ENCODE results near the gene CPB2.

Gene CPB2

DNA sequence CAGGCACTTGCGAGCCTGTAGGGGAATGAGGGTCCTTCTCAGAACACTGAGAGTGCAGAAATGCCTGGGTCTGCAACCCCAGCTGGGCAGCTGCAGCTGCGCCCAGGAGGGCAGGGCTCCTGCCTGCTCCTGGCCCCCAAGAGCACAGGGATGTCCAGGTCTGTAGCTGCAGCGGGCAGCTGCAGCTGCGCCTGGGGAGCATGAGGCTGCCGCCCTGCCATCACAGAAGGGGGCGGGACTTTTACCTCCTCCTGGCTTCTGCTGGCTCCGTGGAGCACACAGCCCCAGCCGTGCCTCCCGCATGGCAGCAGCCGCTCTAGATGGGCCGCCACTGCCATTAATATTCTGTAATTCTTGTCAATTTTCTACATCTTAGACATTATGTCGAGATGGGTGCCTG lies 17.8 kb downstream of the CPB2 start:
- H3K79me2 ChIP-seq (ENCODE audit: control insufficient read depth, low read length), result no peaks in the 10 kb centered on the region
- no peak overlapping the region for H3K4me3 ChIP-seq (ENCODE audit: low read length)
- H3F3A ChIP-seq (ENCODE audit: control insufficient read depth, insufficient read depth), result no peaks in the 10 kb centered on the region
- no peaks in the 10 kb centered on the region for H3K9me2 ChIP-seq (replicated peaks; ENCODE audit: control insufficient read depth, low read length)
- no peaks in the 10 kb centered on the region for H3K36me3 ChIP-seq (ENCODE audit: control insufficient read depth, low read length)
- H3K4me1 ChIP-seq (ENCODE audit: control insufficient read depth, low read length), result no peaks in the 10 kb centered on the region
- H3K27me3 ChIP-seq (ENCODE audit: control insufficient read depth, low read length), result 0 out of 2 replicates have a peak, but pooled peaks cover 4% of the 10 kb centered on the region
- no peaks in the 10 kb centered on the region for H4K20me1 ChIP-seq (ENCODE audit: control insufficient read depth, insufficient read depth, low read depth, low read length)
- H3K4me2 ChIP-seq (ENCODE audit: low read length), result no peak overlapping the region
- no peaks in the 10 kb centered on the region for H3K9me3 ChIP-seq (ENCODE audit: control insufficient read depth, insufficient read depth, low read length)
- TF ChIP-seq, protein P1, sequence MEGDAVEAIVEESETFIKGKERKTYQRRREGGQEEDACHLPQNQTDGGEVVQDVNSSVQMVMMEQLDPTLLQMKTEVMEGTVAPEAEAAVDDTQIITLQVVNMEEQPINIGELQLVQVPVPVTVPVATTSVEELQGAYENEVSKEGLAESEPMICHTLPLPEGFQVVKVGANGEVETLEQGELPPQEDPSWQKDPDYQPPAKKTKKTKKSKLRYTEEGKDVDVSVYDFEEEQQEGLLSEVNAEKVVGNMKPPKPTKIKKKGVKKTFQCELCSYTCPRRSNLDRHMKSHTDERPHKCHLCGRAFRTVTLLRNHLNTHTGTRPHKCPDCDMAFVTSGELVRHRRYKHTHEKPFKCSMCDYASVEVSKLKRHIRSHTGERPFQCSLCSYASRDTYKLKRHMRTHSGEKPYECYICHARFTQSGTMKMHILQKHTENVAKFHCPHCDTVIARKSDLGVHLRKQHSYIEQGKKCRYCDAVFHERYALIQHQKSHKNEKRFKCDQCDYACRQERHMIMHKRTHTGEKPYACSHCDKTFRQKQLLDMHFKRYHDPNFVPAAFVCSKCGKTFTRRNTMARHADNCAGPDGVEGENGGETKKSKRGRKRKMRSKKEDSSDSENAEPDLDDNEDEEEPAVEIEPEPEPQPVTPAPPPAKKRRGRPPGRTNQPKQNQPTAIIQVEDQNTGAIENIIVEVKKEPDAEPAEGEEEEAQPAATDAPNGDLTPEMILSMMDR (IDR thresholded peaks at IDR 0.05; ENCODE audit: low read depth, low read length, poor library complexity, severe bottlenecking), result no peak
- TF ChIP-seq EZH2phosphoT487 (IDR thresholded peaks at IDR 0.05; ENCODE audit: borderline replicate concordance, low read length), result no peak
- H3K27ac ChIP-seq (ENCODE audit: low read depth, low read length), result no peak overlapping the region

DNA sequence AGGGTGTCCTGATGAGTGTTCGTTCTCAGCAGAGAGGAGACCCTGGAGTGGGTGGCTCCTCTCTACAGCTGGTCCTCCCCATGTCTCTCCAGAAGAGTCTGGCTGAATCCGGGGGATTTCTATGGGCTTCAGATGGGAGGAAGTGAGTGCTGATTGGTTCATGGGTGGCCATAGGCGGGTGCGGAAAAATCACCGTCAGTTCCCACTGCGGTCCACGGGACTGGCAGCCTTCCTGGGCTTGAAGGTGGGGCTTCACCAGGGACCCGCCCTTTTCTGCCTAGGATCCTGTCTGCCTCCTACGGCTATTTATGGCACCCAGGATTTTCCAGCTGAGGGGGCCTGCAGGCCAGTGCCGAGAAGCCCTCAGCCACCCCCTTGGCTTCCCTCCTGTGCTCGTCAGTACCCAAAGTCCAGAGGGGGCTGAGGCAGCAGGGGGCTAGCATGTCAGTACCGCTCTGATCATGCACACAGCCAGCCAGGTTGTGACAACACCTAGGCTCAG lies 18.4 kb downstream of the CPB2 start:
- H3K79me2 ChIP-seq (ENCODE audit: control insufficient read depth, low read length), result no peaks in the 10 kb centered on the region
- no peak overlapping the region for H3K27ac ChIP-seq (ENCODE audit: low read depth, low read length)
- no peaks in the 10 kb centered on the region for H3K9me2 ChIP-seq (replicated peaks; ENCODE audit: control insufficient read depth, low read length)
- no peaks in the 10 kb centered on the region for H3F3A ChIP-seq (ENCODE audit: control insufficient read depth, insufficient read depth)
- no peaks in the 10 kb centered on the region for H3K9me3 ChIP-seq (ENCODE audit: control insufficient read depth, insufficient read depth, low read length)
- TF ChIP-seq EZH2phosphoT487 (IDR thresholded peaks at IDR 0.05; ENCODE audit: borderline replicate concordance, low read length), result no peak
- TF ChIP-seq, protein P1 (IDR thresholded peaks at IDR 0.05; ENCODE audit: low read depth, low read length, poor library complexity, severe bottlenecking), result no peak
- H3K4me1 ChIP-seq (ENCODE audit: control insufficient read depth, low read length), result no peaks in the 10 kb centered on the region
- H3K27me3 ChIP-seq (ENCODE audit: control insufficient read depth, low read length), result 0 out of 2 replicates have a peak, but pooled peaks cover 4% of the 10 kb centered on the region
- no peaks in the 10 kb centered on the region for H4K20me1 ChIP-seq (ENCODE audit: control insufficient read depth, insufficient read depth, low read depth, low read length)
- H3K4me2 ChIP-seq (ENCODE audit: low read length), result no peak overlapping the region
- no peak overlapping the region for H3K4me3 ChIP-seq (ENCODE audit: low read length)
- H3K36me3 ChIP-seq (ENCODE audit: control insufficient read depth, low read length), result no peaks in the 10 kb centered on the region

DNA sequence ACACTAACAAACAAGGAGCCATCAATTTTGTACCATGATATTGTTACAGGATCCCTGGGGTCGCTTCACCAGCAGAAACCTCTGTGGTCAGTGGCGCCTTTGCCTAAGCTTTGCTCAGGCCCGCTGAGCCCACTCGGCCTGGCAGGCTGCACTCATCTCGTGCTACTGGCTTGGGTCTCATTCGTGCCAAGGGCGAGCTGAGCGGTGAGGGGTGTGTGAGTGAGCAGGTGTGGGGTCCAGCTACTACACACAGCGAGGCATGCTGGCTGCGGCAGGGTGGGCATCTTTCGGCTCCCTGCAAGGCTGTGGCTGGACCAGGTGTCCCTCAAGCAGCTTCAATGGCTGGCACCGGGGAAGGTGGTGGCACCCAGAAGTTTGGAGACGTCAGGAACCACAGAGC lies 19.1 kb downstream of the CPB2 start:
- Histone ChIP-seq H3K4me1 (ENCODE audit: control insufficient read depth, low read length) (no peaks in the 10 kb centered on the region), H3K27me3 (ENCODE audit: control insufficient read depth, low read length) (0 out of 2 replicates have a peak, but pooled peaks cover 4% of the 10 kb centered on the region), H3F3A (ENCODE audit: control insufficient read depth, insufficient read depth) (no peaks in the 10 kb centered on the region), H3K9me2 (replicated peaks; ENCODE audit: control insufficient read depth, low read length) (no peaks in the 10 kb centered on the region), H3K4me2 (ENCODE audit: low read length) (no peak overlapping the region), H3K9me3 (ENCODE audit: control insufficient read depth, insufficient read depth, low read length) (no peaks in the 10 kb centered on the region), H3K79me2 (ENCODE audit: control insufficient read depth, low read length) (no peaks in the 10 kb centered on the region), H3K27ac (ENCODE audit: low read depth, low read length) (no peak overlapping the region), H4K20me1 (ENCODE audit: control insufficient read depth, insufficient read depth, low read depth, low read length) (no peaks in the 10 kb centered on the region), H3K36me3 (ENCODE audit: control insufficient read depth, low read length) (no peaks in the 10 kb centered on the region), H3K4me3 (ENCODE audit: low read length) (no peak overlapping the region)
- TF ChIP-seq EZH2phosphoT487 (IDR thresholded peaks at IDR 0.05; ENCODE audit: borderline replicate concordance, low read length), result no peak
- TF ChIP-seq, protein P1 (IDR thresholded peaks at IDR 0.05; ENCODE audit: low read depth, low read length, poor library complexity, severe bottlenecking), result no peak

Measured in DOHH2 (cell line).